Mesenchymal stem cell (in vitro differentiated cells and primary cell): ENCODE data around the gene PCDH15.

Experiments
- DNase-seq: peaks from one replicate; pipeline ENCODE4 v3.0.0-alpha.2; 2013
- H2AFZ ChIP-seq: one replicate; pipeline ENCODE4 v1.6.1; 2013; ENCODE audit warnings: low read depth, mild to moderate bottlenecking, control low read depth, inconsistent platforms, low read length, moderate library complexity
- H2AK5ac ChIP-seq: 2 replicates; pipeline ENCODE4 v1.6.1; 2013; ENCODE audit warnings: low read length, moderate library complexity, mild to moderate bottlenecking, inconsistent platforms; ENCODE audit not compliant: severe bottlenecking
- H2BK120ac ChIP-seq: one replicate; pipeline ENCODE4 v1.6.1; 2013; ENCODE audit warnings: low read depth, mild to moderate bottlenecking, inconsistent platforms, low read length, moderate library complexity
- H2BK12ac ChIP-seq, 2 experiments: one replicate each; pipeline ENCODE4 v1.6.1; 2013; ENCODE audit warnings: inconsistent platforms in 2 of 2, low read length in 2 of 2, mild to moderate bottlenecking in 2 of 2, moderate library complexity in 2 of 2, control low read depth in 1 of 2
- H2BK15ac ChIP-seq: one replicate; pipeline ENCODE4 v1.6.1; 2013; ENCODE audit warnings: mild to moderate bottlenecking, low read depth, inconsistent platforms; ENCODE audit not compliant: poor library complexity, severe bottlenecking
- H2BK5ac ChIP-seq: 2 replicates; pipeline ENCODE4 v1.6.1; 2013; ENCODE audit warnings: low read depth, mild to moderate bottlenecking, low read length, control low read depth, inconsistent platforms; ENCODE audit not compliant: poor library complexity, severe bottlenecking
- H3K14ac ChIP-seq, 2 experiments: one replicate each; pipeline ENCODE4 v1.6.1; 2013; ENCODE audit warnings: inconsistent platforms in 2 of 2, low read length in 2 of 2, control low read depth in 1 of 2, mild to moderate bottlenecking in 1 of 2, moderate library complexity in 1 of 2
- H3K18ac ChIP-seq, 2 experiments: one replicate each; pipeline ENCODE4 v1.6.1; 2013; ENCODE audit warnings: inconsistent platforms in 2 of 2, low read length in 2 of 2, control low read depth in 1 of 2, low read depth in 1 of 2, mild to moderate bottlenecking in 1 of 2
- H3K23ac ChIP-seq, 2 experiments: one replicate each; pipeline ENCODE4 v1.6.1; 2013; ENCODE audit warnings: inconsistent platforms in 2 of 2, low read length in 2 of 2, mild to moderate bottlenecking in 2 of 2, moderate library complexity in 2 of 2, control low read depth in 1 of 2
- H3K27ac ChIP-seq: 2 replicates; pipeline ENCODE4 v1.5.1; 2013; ENCODE audit warnings: mild to moderate bottlenecking, moderate library complexity, low read length, control low read depth, inconsistent platforms; ENCODE audit not compliant: poor library complexity, severe bottlenecking
- H3K27me3 ChIP-seq, 2 experiments: 2 replicates each; pipeline versions ENCODE4 v1.6.1 to v1.7.0; 2013; ENCODE audit warnings: low read length in 2 of 2, mild to moderate bottlenecking in 2 of 2, moderate library complexity in 2 of 2, control low read depth in 1 of 2, inconsistent platforms in 1 of 2; ENCODE audit not compliant: control insufficient read depth in 1 of 2, insufficient read depth in 1 of 2
- H3K36me3 ChIP-seq, 2 experiments: 2 replicates each; pipeline versions ENCODE4 v1.6.1 to v1.7.0; 2013; ENCODE audit warnings: low read length in 2 of 2, control low read depth in 1 of 2, inconsistent platforms in 1 of 2, low read depth in 1 of 2, mild to moderate bottlenecking in 1 of 2; ENCODE audit not compliant: insufficient read depth in 2 of 2, control insufficient read depth in 1 of 2
- H3K4ac ChIP-seq, 2 experiments: one replicate each; pipeline ENCODE4 v1.6.1; 2013; ENCODE audit warnings: inconsistent platforms in 2 of 2, low read length in 2 of 2, mild to moderate bottlenecking in 2 of 2, moderate library complexity in 2 of 2, control low read depth in 1 of 2, low read depth in 1 of 2
- H3K4me1 ChIP-seq: 2 replicates; pipeline ENCODE4 v1.6.1; 2013; ENCODE audit warnings: low read depth, low read length, control low read depth; ENCODE audit not compliant: control insufficient read depth, insufficient read depth
- H3K4me2 ChIP-seq: 2 replicates; pipeline ENCODE4 v1.6.1; 2013; ENCODE audit warnings: low read length, mild to moderate bottlenecking, inconsistent platforms; ENCODE audit not compliant: poor library complexity, severe bottlenecking
- H3K4me3 ChIP-seq, 2 experiments: 2 replicates each; pipeline versions ENCODE4 v1.5.1 to v1.7.0; 2013; ENCODE audit warnings: low read length in 2 of 2, mild to moderate bottlenecking in 2 of 2, control low read depth in 1 of 2, low read depth in 1 of 2; ENCODE audit not compliant: insufficient read depth in 1 of 2
- H3K79me1 ChIP-seq: replicated peaks from 2 replicates; pipeline ENCODE4 v1.6.1; 2013; ENCODE audit warnings: mild to moderate bottlenecking, control low read depth, low read length, inconsistent platforms; ENCODE audit not compliant: poor library complexity, severe bottlenecking
- H3K9ac ChIP-seq: 2 replicates; pipeline ENCODE4 v1.7.0; 2013; ENCODE audit warnings: mild to moderate bottlenecking, low read length, moderate library complexity
- H3K9me3 ChIP-seq: 2 replicates; pipeline ENCODE4 v1.7.0; 2013; ENCODE audit warnings: mild to moderate bottlenecking, low read length; ENCODE audit not compliant: control insufficient read depth
- H4K8ac ChIP-seq: one replicate; pipeline ENCODE4 v1.6.1; 2013; ENCODE audit warnings: inconsistent platforms, mild to moderate bottlenecking, low read length, moderate library complexity
- H4K91ac ChIP-seq: one replicate; pipeline ENCODE4 v1.6.1; 2013; ENCODE audit warnings: mild to moderate bottlenecking, low read length, inconsistent platforms
- WGBS: methylation state at CpG from one replicate; pipeline ENCODE4 v1.1.7; 2013; ENCODE audit warnings: mixed read lengths; 5-methylcytosine and 5-hydroxymethylcytosine counted together

Gene PCDH15

GRCh38 chr10:54124209-54124885 lies 676.7 kb downstream of the PCDH15 start:
- Histone ChIP-seq H2BK15ac (no peak overlapping the region), H3K18ac (no peak overlapping the region), H3K36me3 (no peaks in the 10 kb centered on the region), H3K4me1 (no peaks in the 10 kb centered on the region), H3K4ac (no peak overlapping the region), H3K27me3 (no peaks in the 10 kb centered on the region), H4K8ac (no peak overlapping the region), H3K79me1 (no peaks in the 10 kb centered on the region), H3K4me2 (no peak overlapping the region), H3K9ac (no peak overlapping the region), H3K27ac (no peak overlapping the region), H3K4me3 (no peak overlapping the region), H2AFZ (no peak overlapping the region), H4K91ac (no peak overlapping the region), H2AK5ac (no peak overlapping the region), H3K14ac (no peak overlapping the region), H2BK120ac (no peak overlapping the region), H2BK5ac (no peak overlapping the region), H3K9me3 (no peaks in the 10 kb centered on the region), H3K23ac (no peak overlapping the region), H2BK12ac (no peak overlapping the region)
- WGBS, result 96% methylated on average over 4 of the region's 6 CpGs
- no peak for DNase-seq

- Histone ChIP-seq H3K79me1 (no peaks in the 10 kb centered on the region), H3K14ac (no peak overlapping the region), H2BK12ac (no peak overlapping the region), H3K27ac (no peak overlapping the region), H3K4me1 (no peaks in the 10 kb centered on the region), H3K27me3 (no peaks in the 10 kb centered on the region), H2AFZ (no peak overlapping the region), H2BK15ac (no peak overlapping the region), H3K4me2 (no peak overlapping the region), H3K4me3 (no peak overlapping the region), H2BK5ac (no peak overlapping the region), H3K9ac (no peak overlapping the region), H2AK5ac (no peak overlapping the region), H3K18ac (no peak overlapping the region), H4K8ac (no peak overlapping the region), H4K91ac (no peak overlapping the region), H3K4ac (no peak overlapping the region), H2BK120ac (no peak overlapping the region), H3K36me3 (no peaks in the 10 kb centered on the region), H3K9me3 (no peaks in the 10 kb centered on the region), H3K23ac (no peak overlapping the region)
- 0% methylated on average over 1 of the region's 1 CpG for WGBS
- no peak for DNase-seq
These were observed 680.2 kb downstream of the PCDH15 start for GRCh38 chr10:54120806-54121205.

- Histone ChIP-seq H3K79me1 (no peaks in the 10 kb centered on the region), H3K4ac (no peak overlapping the region), H2BK5ac (no peak overlapping the region), H3K9me3 (no peaks in the 10 kb centered on the region), H2AFZ (no peak overlapping the region), H3K36me3 (no peaks in the 10 kb centered on the region), H3K23ac (no peak overlapping the region), H4K91ac (no peak overlapping the region), H3K27ac (no peak overlapping the region), H3K27me3 (no peaks in the 10 kb centered on the region), H3K4me1 (no peaks in the 10 kb centered on the region), H3K9ac (no peak overlapping the region), H3K4me2 (no peak overlapping the region), H3K4me3 (no peak overlapping the region), H2BK15ac (no peak overlapping the region), H3K18ac (no peak overlapping the region), H3K14ac (no peak overlapping the region), H4K8ac (no peak overlapping the region), H2BK120ac (no peak overlapping the region), H2AK5ac (no peak overlapping the region), H2BK12ac (no peak overlapping the region)
- no peak for DNase-seq
- 47% methylated on average over 2 of the region's 2 CpGs for WGBS
These were observed 692.1 kb downstream of the PCDH15 start for GRCh38 chr10:54108961-54109360.

GRCh38 chr10:54096892-54097291 lies 704.1 kb downstream of the PCDH15 start:
- WGBS, result no CpG with 5 or more reads among the region's 1 CpG
- H3K4ac ChIP-seq, result no peak overlapping the region

More at GRCh38 chr10:54096892-54097291, 704.1 kb downstream of the PCDH15 start:
- Histone ChIP-seq H3K4me2 (no peak overlapping the region), H2BK12ac (no peak overlapping the region), H3K27me3 (no peaks in the 10 kb centered on the region), H4K91ac (no peak overlapping the region), H3K23ac (no peak overlapping the region), H4K8ac (no peak overlapping the region), H2AK5ac (no peak overlapping the region), H3K14ac (no peak overlapping the region), H3K36me3 (no peaks in the 10 kb centered on the region), H3K18ac (no peak overlapping the region), H2AFZ (no peak overlapping the region), H3K27ac (no peak overlapping the region), H2BK5ac (no peak overlapping the region), H3K4me1 (no peaks in the 10 kb centered on the region), H2BK120ac (no peak overlapping the region), H3K4me3 (no peak overlapping the region), H3K79me1 (no peaks in the 10 kb centered on the region), H3K9me3 (no peaks in the 10 kb centered on the region), H2BK15ac (no peak overlapping the region), H3K9ac (no peak overlapping the region)
- DNase-seq, result no peak
